ENCODE data around the gene BTBD9.

DNA sequence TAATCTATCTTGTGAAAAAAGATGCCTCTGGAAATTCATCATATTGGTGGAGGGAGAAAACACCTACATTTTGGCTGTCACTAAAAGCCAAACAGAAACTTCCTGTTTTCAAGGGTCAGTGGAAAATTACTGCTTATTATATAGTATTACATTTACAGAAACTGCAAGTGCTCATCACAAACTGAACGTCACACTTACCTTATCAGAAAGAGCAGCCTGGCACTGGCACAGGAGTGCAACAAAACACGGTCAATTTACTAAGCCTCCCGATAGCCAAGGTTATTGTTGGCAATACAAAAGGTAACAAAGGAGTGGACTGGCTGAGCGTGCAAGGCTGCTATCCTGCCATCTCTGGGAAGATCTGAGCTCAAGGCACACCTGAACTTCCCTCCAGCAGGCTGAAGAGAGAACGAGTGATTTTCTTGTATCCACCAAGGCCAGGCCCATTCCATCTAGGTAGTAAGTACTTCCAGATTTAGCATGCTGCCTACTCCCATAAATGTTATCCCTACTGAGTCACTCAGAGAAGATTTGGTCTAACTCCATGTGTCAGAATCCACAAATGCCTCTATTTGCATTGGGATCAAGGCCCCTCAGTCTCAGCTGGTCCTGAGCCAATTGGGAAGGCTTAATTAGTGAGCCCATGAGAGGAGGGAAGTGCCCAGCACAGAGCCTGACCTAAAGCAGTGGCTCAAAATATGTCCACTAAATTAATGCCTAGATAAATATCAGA is 399.8 kb downstream of the BTBD9 start:
- TF ChIP-seq POLR2A (IDR thresholded peaks at IDR 0.05; ENCODE audit: low read length) (no peak), GATA1 (IDR thresholded peaks at IDR 0.05; ENCODE audit: low read depth, low read length) (no peak)

Measured in erythroblast (primary cell).